ENCODE measurements around the gene KIF16B. TPM values are rescaled to one million over a fixed set of nuclear protein-coding genes. Genes with fewer than 3 reads are reported as not detected.
"Not testable (repeated sequence)": the region's sequence is repeated elsewhere in the genome, so short reads cannot be mapped to it uniquely, and the experiment has no call there.

Gene KIF16B
- total RNA-seq, 3 donors from 2014 or later: 23.8 to 47.9 (median 36.9) TPM

- TF ChIP-seq CTCF (IDR thresholded peaks at IDR 0.05) (no peak), POLR2AphosphoS5 (IDR thresholded peaks at IDR 0.05) (no peak), POLR2A (IDR thresholded peaks at IDR 0.05) (no peak)
- no peaks in the 10 kb centered on the region for H3K27me3 ChIP-seq
- H3K4me3 ChIP-seq: no peak overlapping the region
- no peak for DNase-seq (ENCODE audit: low spot score in 2 of 2)
- intact Hi-C loops (cut with DNase I; ENCODE audit: low total_unique reads): no loop called here
- H3K27ac ChIP-seq: no peak overlapping the region
- no peaks in the 10 kb centered on the region for H3K4me1 ChIP-seq
- no peaks in the 10 kb centered on the region for H3K9me3 ChIP-seq
- H3K36me3 ChIP-seq: no peaks in the 10 kb centered on the region
Observed at GRCh38 chr20:16440686-16441085, 132.6 kb downstream of the KIF16B start.

GRCh38 chr20:16439540-16439939 lies 133.7 kb downstream of the KIF16B start:
- H3K9me3 ChIP-seq; H3K36me3 ChIP-seq; H3K4me1 ChIP-seq; DNase-seq (ENCODE audit: low spot score in 2 of 2); H3K27me3 ChIP-seq; intact Hi-C loops (cut with DNase I; ENCODE audit: low total_unique reads); H3K27ac ChIP-seq; H3K4me3 ChIP-seq: not testable (repeated sequence)

- Histone ChIP-seq H3K27ac (no peak overlapping the region), H3K4me1 (no peaks in the 10 kb centered on the region), H3K27me3 (no peaks in the 10 kb centered on the region), H3K9me3 (no peaks in the 10 kb centered on the region), H3K4me3 (no peak overlapping the region), H3K36me3 (no peaks in the 10 kb centered on the region)
- no peak for DNase-seq (ENCODE audit: low spot score in 2 of 2)
- TF ChIP-seq CTCF (IDR thresholded peaks at IDR 0.05) (no peak), POLR2AphosphoS5 (IDR thresholded peaks at IDR 0.05) (no peak), POLR2A (IDR thresholded peaks at IDR 0.05) (no peak)
- intact Hi-C loops (cut with DNase I; ENCODE audit: low total_unique reads): no loop called here
Observed at GRCh38 chr20:16438100-16438499, 135.1 kb downstream of the KIF16B start.

GRCh38 chr20:16437387-16437996 lies 135.8 kb downstream of the KIF16B start:
- no peak for DNase-seq (ENCODE audit: low spot score in 2 of 2)
- no peak overlapping the region for H3K4me3 ChIP-seq
- TF ChIP-seq POLR2A (IDR thresholded peaks at IDR 0.05) (no peak), CTCF (IDR thresholded peaks at IDR 0.05) (no peak), POLR2AphosphoS5 (IDR thresholded peaks at IDR 0.05) (no peak)
- no peaks in the 10 kb centered on the region for H3K27me3 ChIP-seq
- H3K36me3 ChIP-seq: no peaks in the 10 kb centered on the region
- H3K27ac ChIP-seq: no peak overlapping the region
- H3K9me3 ChIP-seq: no peaks in the 10 kb centered on the region
- intact Hi-C loops (cut with DNase I; ENCODE audit: low total_unique reads): no loop called here
- H3K4me1 ChIP-seq: no peaks in the 10 kb centered on the region

GRCh38 chr20:16434062-16434664 lies 139.1 kb downstream of the KIF16B start:
- Histone ChIP-seq H3K36me3 (no peaks in the 10 kb centered on the region), H3K9me3 (no peaks in the 10 kb centered on the region), H3K4me1 (no peaks in the 10 kb centered on the region), H3K27me3 (no peaks in the 10 kb centered on the region), H3K4me3 (no peak overlapping the region), H3K27ac (no peak overlapping the region)
- intact Hi-C loops (cut with DNase I; ENCODE audit: low total_unique reads): no loop called here
- DNase-seq (ENCODE audit: low spot score in 2 of 2): peak in 1 of 2 donors; percentile 52
- no peak for TF ChIP-seq POLR2A (IDR thresholded peaks at IDR 0.05)
- TF ChIP-seq CTCF (IDR thresholded peaks at IDR 0.05): peak in 1 of 3 donors; percentile 45

- Histone ChIP-seq H3K4me1 (no peaks in the 10 kb centered on the region), H3K9me3 (no peaks in the 10 kb centered on the region), H3K4me3 (no peak overlapping the region), H3K27ac (no peak overlapping the region), H3K27me3 (no peaks in the 10 kb centered on the region), H3K36me3 (no peaks in the 10 kb centered on the region)
- no peak for DNase-seq (ENCODE audit: low spot score in 2 of 2)
- TF ChIP-seq POLR2AphosphoS5 (IDR thresholded peaks at IDR 0.05) (no peak), CTCF (IDR thresholded peaks at IDR 0.05) (no peak)
- intact Hi-C loops (cut with DNase I; ENCODE audit: low total_unique reads): no loop called here
Observed at GRCh38 chr20:16433293-16433580, 140.0 kb downstream of the KIF16B start.

Data from breast epithelium (tissue), 4 donors.